Measurements from ENCODE around the gene PIM3. TPM values are rescaled to one million over a fixed set of nuclear protein-coding genes. Genes with fewer than 3 reads are reported as not detected.

The PIM3 gene
- total RNA-seq (100 to 1,000 TPM in 1 of 7 donors, 10 to 100 TPM in 6; 29.7 to 291 (median 45.3) TPM), polyA plus RNA-seq (10 to 100 TPM in 1 of 2 donors, 1 to 10 TPM in 1; 7.3 to 34.1 TPM)
- long read RNA-seq, donor 1, transcript PIM3-201 (6 exons, 2,369 nt): major isoform, 6 of 27 reads
- long read RNA-seq, donor 1, partial matches to known transcripts: 21 of 27 reads
- long read RNA-seq, donor 1, other reads (novel, unspliced or antisense): 0 of 27 reads
- long read RNA-seq, donor 2, transcript PIM3-201 (6 exons, 2,369 nt): major isoform, 25 of 25 reads
- long read RNA-seq, donor 2, partial matches to known transcripts: 0 of 25 reads
- long read RNA-seq, donor 2, other reads (novel, unspliced or antisense): 0 of 25 reads
- long read RNA-seq, donor 3, transcript PIM3-201 (6 exons, 2,369 nt): major isoform, 183 of 221 reads
- long read RNA-seq, donor 3, partial matches to known transcripts: 27 of 221 reads
- long read RNA-seq, donor 3, other reads (novel, unspliced or antisense): 11 of 221 reads

DNA sequence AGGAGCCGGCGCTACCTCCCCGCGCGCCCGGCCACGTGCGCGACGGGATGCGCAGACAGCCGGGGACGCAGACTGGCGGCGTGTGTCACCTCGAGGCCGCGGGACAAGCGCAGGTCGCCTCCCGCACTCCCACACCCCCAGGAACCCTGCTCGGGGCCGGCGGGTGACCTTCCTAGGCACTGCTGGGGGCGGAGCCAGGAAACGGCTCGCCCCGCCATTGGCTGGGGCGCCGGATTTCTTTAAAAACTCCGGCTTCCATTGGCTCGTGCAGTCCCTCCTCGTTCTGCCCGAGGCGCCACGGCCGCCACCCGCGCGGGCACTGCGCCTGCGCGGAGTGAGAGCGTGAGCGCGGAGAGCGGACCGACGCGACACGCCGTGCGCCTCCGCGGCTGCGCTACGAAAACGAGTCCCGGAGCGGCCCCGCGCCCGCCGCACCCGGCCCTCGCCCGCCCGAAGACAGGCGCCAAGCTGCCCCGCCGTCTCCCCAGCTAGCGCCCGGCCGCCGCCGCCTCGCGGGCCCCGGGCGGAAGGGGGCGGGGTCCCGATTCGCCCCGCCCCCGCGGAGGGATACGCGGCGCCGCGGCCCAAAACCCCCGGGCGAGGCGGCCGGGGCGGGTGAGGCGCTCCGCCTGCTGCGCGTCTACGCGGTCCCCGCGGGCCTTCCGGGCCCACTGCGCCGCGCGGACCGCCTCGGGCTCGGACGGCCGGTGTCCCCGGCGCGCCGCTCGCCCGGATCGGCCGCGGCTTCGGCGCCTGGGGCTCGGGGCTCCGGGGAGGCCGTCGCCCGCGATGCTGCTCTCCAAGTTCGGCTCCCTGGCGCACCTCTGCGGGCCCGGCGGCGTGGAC is at the start of gene PIM3:
PIM3 (plus strand) TSS at position 614 of the 846 bp plus-strand sequence; CDS start at position 790, 176 bp downstream.
- H3K4me1 ChIP-seq (ENCODE audit: insufficient read depth): peaks cover 7% of the 10 kb centered on the region

DNA sequence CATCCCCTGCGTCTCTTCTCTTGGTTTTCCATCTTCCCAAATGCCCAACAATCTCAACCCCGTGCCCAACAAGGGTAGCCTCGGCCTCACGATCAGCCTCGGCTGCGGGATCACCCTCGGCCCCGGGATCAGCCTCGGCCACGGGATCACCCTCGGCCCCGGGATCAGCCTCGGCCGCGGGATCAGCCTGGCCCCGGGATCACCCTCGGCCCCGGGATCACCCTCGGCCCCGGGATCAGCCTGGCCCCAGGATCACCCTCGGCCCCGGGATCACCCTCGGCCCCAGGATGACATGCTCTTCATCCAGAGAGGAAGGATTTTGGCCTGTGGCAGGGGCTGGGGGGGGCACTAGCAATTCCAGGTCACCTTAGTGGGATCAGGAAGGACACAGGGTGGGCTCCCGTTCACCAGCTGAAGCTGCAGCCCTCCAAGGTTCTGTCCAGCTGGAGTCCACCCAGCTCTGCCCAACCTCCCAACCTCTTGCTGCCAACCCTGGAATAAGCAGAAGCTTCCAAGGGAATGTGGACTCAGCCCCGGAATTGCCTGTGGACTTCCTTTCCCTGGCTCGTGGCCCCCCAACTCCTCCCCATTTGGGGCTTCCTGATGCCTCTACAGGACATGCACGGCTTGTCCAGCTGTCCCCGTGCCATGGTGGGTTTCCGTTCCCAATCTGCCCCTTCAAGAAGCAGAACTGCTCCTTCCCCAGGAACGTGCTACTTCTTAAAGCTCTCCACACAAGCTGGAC is 48.5 kb upstream of the PIM3 start:
- no peak for DNase-seq
- Histone ChIP-seq H3K9me3 (no peaks in the 10 kb centered on the region), H3K4me1 (ENCODE audit: insufficient read depth) (peaks cover 2% of the 10 kb centered on the region), H3K27me3 (no peaks in the 10 kb centered on the region), H3K4me3 (no peak overlapping the region), H3K27ac (no peak overlapping the region), H3K36me3 (peaks cover 2% of the 10 kb centered on the region)
- WGBS, 3 donors: 94 to 98% (median 97%) methylated on average over 30 of the region's 30 CpGs
- intact Hi-C loops (cut with DNase I): loop anchor here in 1 of 4 donors (10.0 kb wide), 1 partner anchor 147 kb away; no protein-coding TSS in a partner anchor
- TF ChIP-seq, protein P1, sequence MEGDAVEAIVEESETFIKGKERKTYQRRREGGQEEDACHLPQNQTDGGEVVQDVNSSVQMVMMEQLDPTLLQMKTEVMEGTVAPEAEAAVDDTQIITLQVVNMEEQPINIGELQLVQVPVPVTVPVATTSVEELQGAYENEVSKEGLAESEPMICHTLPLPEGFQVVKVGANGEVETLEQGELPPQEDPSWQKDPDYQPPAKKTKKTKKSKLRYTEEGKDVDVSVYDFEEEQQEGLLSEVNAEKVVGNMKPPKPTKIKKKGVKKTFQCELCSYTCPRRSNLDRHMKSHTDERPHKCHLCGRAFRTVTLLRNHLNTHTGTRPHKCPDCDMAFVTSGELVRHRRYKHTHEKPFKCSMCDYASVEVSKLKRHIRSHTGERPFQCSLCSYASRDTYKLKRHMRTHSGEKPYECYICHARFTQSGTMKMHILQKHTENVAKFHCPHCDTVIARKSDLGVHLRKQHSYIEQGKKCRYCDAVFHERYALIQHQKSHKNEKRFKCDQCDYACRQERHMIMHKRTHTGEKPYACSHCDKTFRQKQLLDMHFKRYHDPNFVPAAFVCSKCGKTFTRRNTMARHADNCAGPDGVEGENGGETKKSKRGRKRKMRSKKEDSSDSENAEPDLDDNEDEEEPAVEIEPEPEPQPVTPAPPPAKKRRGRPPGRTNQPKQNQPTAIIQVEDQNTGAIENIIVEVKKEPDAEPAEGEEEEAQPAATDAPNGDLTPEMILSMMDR (IDR thresholded peaks at IDR 0.05): no peak
- TF ChIP-seq POLR2A (IDR thresholded peaks at IDR 0.05) (no peak), EP300 (IDR thresholded peaks at IDR 0.05) (no peak)

More for the DNA sequence above, at the start of gene PIM3:
- H3K9me3 ChIP-seq: no peaks in the 10 kb centered on the region
- WGBS, 3 donors: 0 to 1% (median 0%) methylated on average over 48 to 136 of the region's 137 CpGs
- H3K36me3 ChIP-seq: no peaks in the 10 kb centered on the region
- no peaks in the 10 kb centered on the region for H3K27me3 ChIP-seq
- TF ChIP-seq POLR2A (IDR thresholded peaks at IDR 0.05) (peak; percentile 83), EP300 (IDR thresholded peaks at IDR 0.05) (no peak)
- TF ChIP-seq, protein P1 (IDR thresholded peaks at IDR 0.05): peak in 1 of 3 donors; percentile 39
- peak; percentile 92 to 94 (median 93) for DNase-seq
- intact Hi-C loops (cut with DNase I): no loop called here
- H3K4me3 ChIP-seq: peak within 1 kb of the TSS; percentile 82
- peak within 1 kb of the TSS; percentile 97 to 99 for H3K27ac ChIP-seq

DNA sequence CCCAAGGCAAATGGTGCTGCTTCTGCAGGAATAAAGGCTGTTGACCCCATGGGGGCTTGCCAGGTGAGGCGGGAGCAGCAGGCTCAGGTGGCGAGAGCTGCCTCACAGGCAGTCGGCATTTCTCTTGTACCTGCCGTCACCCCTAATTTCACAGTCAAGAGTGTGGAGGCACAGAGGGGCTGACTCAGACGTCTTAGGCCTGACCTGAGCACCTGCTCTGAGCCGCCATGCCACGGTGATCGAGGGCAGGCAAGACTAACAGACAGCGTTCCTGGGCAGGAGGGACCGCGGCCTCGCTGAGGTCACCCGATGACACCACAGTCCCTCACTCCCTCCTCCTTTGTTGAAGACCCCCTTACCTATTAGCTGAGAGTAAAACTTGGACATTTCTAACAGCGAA is 47.5 kb upstream of the PIM3 start:
- intact Hi-C loops (cut with DNase I): loop anchor here in 1 of 4 donors (10.0 kb wide), 1 partner anchor 148 kb away; no protein-coding TSS in a partner anchor
- H3K4me1 ChIP-seq (ENCODE audit: insufficient read depth): peaks cover 2% of the 10 kb centered on the region
- no peak overlapping the region for H3K4me3 ChIP-seq
- no peak overlapping the region for H3K27ac ChIP-seq
- no peaks in the 10 kb centered on the region for H3K9me3 ChIP-seq
- peaks cover 2% of the 10 kb centered on the region for H3K36me3 ChIP-seq
- H3K27me3 ChIP-seq: no peaks in the 10 kb centered on the region
- DNase-seq: no peak
- TF ChIP-seq POLR2A (IDR thresholded peaks at IDR 0.05): no peak
- no peak for TF ChIP-seq EP300 (IDR thresholded peaks at IDR 0.05)
- TF ChIP-seq, protein P1 (IDR thresholded peaks at IDR 0.05): no peak
- 88 to 96% (median 93%) methylated on average over 14 of the region's 14 CpGs for WGBS, 3 donors
